ENCODE results near the gene METTL26. TPM values are rescaled to one million over a fixed set of nuclear protein-coding genes. Genes with fewer than 3 reads are reported as not detected.

The METTL26 gene
- total and polyA plus RNA-seq, 9 of the 15 experiments (the other 6 are each of a cell fraction or from before 2014, with no cell fraction given): 7.3 to 262 (median 80.9) TPM

- TF ChIP-seq RBM14 (IDR thresholded peaks at IDR 0.05; ENCODE audit: borderline replicate concordance, insufficient read depth, low read depth, low read length): 0 out of 2 replicates have a peak, but pooled peaks have one; percentile 47
Observed at GRCh38 chr16:675884-676564, 39.9 kb upstream of the METTL26 start (continued).

- Histone ChIP-seq H3K9me3 (replicated peaks; ENCODE audit: control insufficient read depth, insufficient read depth, low read depth, low read length) (no peaks in the 10 kb centered on the region), H3K79me2 (ENCODE audit: control insufficient read depth, insufficient read depth, low read length) (peaks cover 8% of the 10 kb centered on the region), H3K36me3 (ENCODE audit: control insufficient read depth, insufficient read depth, low read length) (peaks cover 50% of the 10 kb centered on the region), H4K20me1 (replicated peaks; ENCODE audit: control insufficient read depth, insufficient read depth, low read length) (0 out of 2 replicates have a peak, but pooled peaks cover 4% of the 10 kb centered on the region), H3K9me1 (ENCODE audit: control insufficient read depth, insufficient read depth, low read length) (no peaks in the 10 kb centered on the region), H3K27me3 (ENCODE audit: control insufficient read depth in 2 of 2, insufficient read depth in 2 of 2, low read length in 2 of 2) (no peaks in the 10 kb centered on the region), H3K4me3 (peak within 1 kb of the TSS; percentile 52), H3K9ac (ENCODE audit: insufficient read depth in 1 of 2, low read depth in 2 of 2, low read length in 2 of 2) (peak within 1 kb of the TSS; percentile 32 to 93; a peak in 3 of 4 replicates), H2AFZ (ENCODE audit: low read depth, low read length) (peak within 1 kb of the TSS; percentile 86), H3K27ac (ENCODE audit: extremely low read depth, low read depth, low read length) (peak within 1 kb of the TSS; percentile 72), H3K4me1 (replicated peaks in 1 of 2; ENCODE audit: control insufficient read depth in 2 of 2, insufficient read depth in 2 of 2, low read length in 2 of 2) (peaks cover 22 to 96% of the 10 kb centered on the region in 2 experiments), H3K4me2 (ENCODE audit: insufficient read depth, low read length) (peak within 1 kb of the TSS; percentile 79)
- intact Hi-C loops (cut with micrococcal nuclease) (loop anchor here (5.0 kb wide), 1 partner anchor 38 kb away; the partner anchor contains the start of gene METTL26), in situ Hi-C loops (cut with MboI) (loop anchor here (10.0 kb wide), 1 partner anchor 280 kb away; the partner anchor contains the start of gene NME4)
- no TSS peak for BruUV-seq (replicated peaks)
- CTCF ChIA-PET (ENCODE audit: low intra/inter-chr PET ratio): no interaction called here
- peak; percentile 88 for FAIRE-seq
- peak; percentile 53 to 90 (median 68) for DNase-seq (ENCODE audit: extremely low read depth in 1 of 4, low spot score in 3 of 4)
- POLR2A ChIA-PET: interaction anchor here (0.5 to 1.7 kb wide), 7 partner anchors 9 to 305 kb away, joined by 3 to 6 read pairs (median 4); partner anchors contain the start of genes JMJD8 and MRPL28
- 3% methylated on average over 36 of the region's 73 CpGs for WGBS (ENCODE audit: insufficient coverage, low coverage, missing lambda C conversion rate)
- ATAC-seq: peak; percentile 66
- TF ChIP-seq CTCFL (IDR thresholded peaks at IDR 0.05; ENCODE audit: borderline replicate concordance, insufficient read depth, low read depth, low read length, poor library complexity, severe bottlenecking) (peak; percentile 83), THRB (CRISPR knock-in tag; conservative IDR thresholded peaks at IDR 0.05) (0 out of 2 replicates have a peak, but pooled peaks have one; percentile 56), HDGF (IDR thresholded peaks at IDR 0.05) (peak; percentile 88), JUN (IDR thresholded peaks at IDR 0.05; ENCODE audit: borderline replicate concordance, low read depth, low read length) (no peak), JUN (CRISPR knock-in tag; IDR thresholded peaks at IDR 0.05; ENCODE audit: borderline replicate concordance) (no peak), ATF1 (CRISPR knock-in tag; IDR thresholded peaks at IDR 0.05) (no peak), ATF1 (tag; IDR thresholded peaks at IDR 0.05) (peak; percentile 64), PHF8 (IDR thresholded peaks at IDR 0.05; ENCODE audit: borderline replicate concordance, low read length) (peak; percentile 42; the same call in 1 of the 2 replicates), RBM25 (IDR thresholded peaks at IDR 0.05; ENCODE audit: low read depth, low read length, severe bottlenecking) (no peak), ARHGAP35 (IDR thresholded peaks at IDR 0.05; ENCODE audit: partially characterized antibody) (no peak), KLF13 (tag; IDR thresholded peaks at IDR 0.05; ENCODE audit: borderline replicate concordance, low read depth) (no peak; the same call in 1 of the 2 replicates), GABPB1 (CRISPR knock-in tag; IDR thresholded peaks at IDR 0.05) (peak; percentile 45; the same call in 1 of the 2 replicates), ERF (CRISPR knock-in tag; IDR thresholded peaks at IDR 0.05) (no peak)
Observed at GRCh38 chr16:674968-675883, 39.1 kb upstream of the METTL26 start, which contains the start of gene RHBDL1. TSS of gene RHBDL1 (plus strand) at chr16:675671. CDS start at chr16:675791, 120 bp downstream.
